ENCODE results near the gene SPATA9. TPM values are rescaled to one million over a fixed set of nuclear protein-coding genes. Genes with fewer than 3 reads are reported as not detected.
A peak's percentile ranks its signal among the peaks of the same experiment; 100 is the strongest.
"Not testable (repeated sequence)": the region's sequence is repeated elsewhere in the genome, so short reads cannot be mapped to it uniquely, and the experiment has no call there.

The SPATA9 gene
- total RNA-seq, 1 experiment from 2014 or later: not detected

DNA sequence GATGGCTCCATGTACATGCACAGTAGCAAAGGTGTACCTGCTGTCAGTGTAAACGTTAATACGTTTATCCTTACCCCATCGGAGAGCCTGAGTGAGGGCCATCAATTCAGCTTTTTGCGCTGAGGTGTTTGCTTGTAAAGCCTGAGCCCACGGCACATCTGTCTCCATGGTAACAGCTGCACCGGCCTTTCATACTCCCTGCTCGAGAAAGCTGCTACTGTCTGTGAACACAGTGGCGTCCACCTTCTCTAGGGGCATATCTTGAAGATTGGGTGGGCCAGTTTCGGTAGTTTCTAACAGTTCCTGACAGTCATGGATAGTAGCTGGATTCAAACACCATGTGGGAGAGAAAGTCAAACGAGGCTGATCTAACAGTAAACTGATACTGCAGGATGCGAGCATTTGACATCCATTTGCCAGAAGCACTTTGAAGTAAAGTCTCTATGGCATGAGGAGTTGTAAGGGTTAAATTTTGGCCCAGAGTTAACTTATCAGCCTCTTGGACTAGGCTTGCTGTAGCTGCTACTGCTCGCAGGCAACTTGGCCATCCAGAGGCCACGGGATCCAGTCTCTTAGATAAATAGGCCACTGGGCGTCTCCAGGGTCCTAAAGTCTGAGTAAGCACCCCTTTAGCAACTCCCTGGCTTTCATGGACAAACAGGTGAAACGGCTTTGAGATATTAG, 27.3 kb upstream of the SPATA9 start:
- peak overlapping the region; percentile 56 for H3K4me3 ChIP-seq (ENCODE audit: insufficient read depth, low read depth, low read length)
- DNase-seq: peak; percentile 29
- H3K27me3 ChIP-seq (ENCODE audit: control insufficient read depth, insufficient read depth, low read length): peaks cover 6% of the 10 kb centered on the region
- H3K36me3 ChIP-seq (replicated peaks; ENCODE audit: control insufficient read depth, insufficient read depth, low read length): no peaks in the 10 kb centered on the region

DNA sequence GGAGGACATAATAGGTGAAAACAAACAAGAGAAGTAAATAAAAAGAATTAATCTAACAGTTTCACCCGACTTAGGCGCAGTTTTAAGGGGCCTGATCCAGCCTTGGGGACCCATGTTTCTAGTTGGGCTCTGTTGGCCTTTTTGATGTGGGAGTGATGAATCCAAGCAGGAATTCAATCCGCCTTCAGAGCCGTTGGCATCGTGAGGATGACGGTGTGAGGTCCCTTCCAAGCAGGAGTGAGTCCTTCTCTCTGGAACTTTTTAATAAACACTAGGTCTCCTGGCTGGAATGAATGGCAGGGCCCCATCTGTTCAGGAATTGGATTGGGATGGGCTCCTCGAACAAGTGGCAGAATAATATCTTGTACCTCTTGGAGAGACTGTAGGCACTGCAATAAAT, 26.1 kb upstream of the SPATA9 start:
- Histone ChIP-seq H3K36me3 (replicated peaks; ENCODE audit: control insufficient read depth, insufficient read depth, low read length) (no peaks in the 10 kb centered on the region), H3K4me3 (ENCODE audit: insufficient read depth, low read depth, low read length) (no peak overlapping the region), H3K27me3 (ENCODE audit: control insufficient read depth, insufficient read depth, low read length) (peaks cover 6% of the 10 kb centered on the region)
- no peak for DNase-seq

GRCh38 chr5:95707534-95708188, 24.9 kb upstream of the SPATA9 start:
- H3K36me3 ChIP-seq (replicated peaks; ENCODE audit: control insufficient read depth, insufficient read depth, low read length); H3K27me3 ChIP-seq (ENCODE audit: control insufficient read depth, insufficient read depth, low read length); H3K4me3 ChIP-seq (ENCODE audit: insufficient read depth, low read depth, low read length); DNase-seq: not testable (repeated sequence)

DNA sequence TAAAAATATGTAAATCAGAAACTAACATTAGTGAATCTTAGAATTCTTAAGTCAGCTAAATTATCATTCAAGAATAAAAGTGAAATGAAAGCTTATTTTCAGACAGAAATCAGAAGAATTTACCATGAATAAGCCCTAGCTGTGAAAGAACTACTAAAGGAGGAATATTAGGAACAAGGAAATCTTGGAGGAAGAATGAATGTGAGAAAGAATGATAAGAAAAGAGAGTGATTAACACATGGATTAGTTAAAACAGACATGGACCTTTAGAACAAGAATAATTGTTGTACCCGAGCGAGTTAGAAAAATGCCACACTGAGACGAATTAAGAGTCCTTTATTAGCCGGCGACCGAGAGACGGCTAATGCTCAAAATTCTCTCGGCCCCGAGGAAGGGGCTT, 24.3 kb upstream of the SPATA9 start:
- no peaks in the 10 kb centered on the region for H3K36me3 ChIP-seq (replicated peaks; ENCODE audit: control insufficient read depth, insufficient read depth, low read length)
- DNase-seq: no peak
- H3K4me3 ChIP-seq (ENCODE audit: insufficient read depth, low read depth, low read length): no peak overlapping the region
- peaks cover 6% of the 10 kb centered on the region for H3K27me3 ChIP-seq (ENCODE audit: control insufficient read depth, insufficient read depth, low read length)

- not testable (repeated sequence) for H3K36me3 ChIP-seq (replicated peaks; ENCODE audit: control insufficient read depth, insufficient read depth, low read length); H3K27me3 ChIP-seq (ENCODE audit: control insufficient read depth, insufficient read depth, low read length); H3K4me3 ChIP-seq (ENCODE audit: insufficient read depth, low read depth, low read length); DNase-seq
Observed at GRCh38 chr5:95706196-95706595, 23.4 kb upstream of the SPATA9 start.

- H3K4me3 ChIP-seq (ENCODE audit: insufficient read depth, low read depth, low read length): no peak overlapping the region
- no peak for DNase-seq
- no peaks in the 10 kb centered on the region for H3K27me3 ChIP-seq (ENCODE audit: control insufficient read depth, insufficient read depth, low read length)
- no peaks in the 10 kb centered on the region for H3K36me3 ChIP-seq (replicated peaks; ENCODE audit: control insufficient read depth, insufficient read depth, low read length)
Observed at GRCh38 chr5:95704150-95704549, 21.4 kb upstream of the SPATA9 start.

DNA sequence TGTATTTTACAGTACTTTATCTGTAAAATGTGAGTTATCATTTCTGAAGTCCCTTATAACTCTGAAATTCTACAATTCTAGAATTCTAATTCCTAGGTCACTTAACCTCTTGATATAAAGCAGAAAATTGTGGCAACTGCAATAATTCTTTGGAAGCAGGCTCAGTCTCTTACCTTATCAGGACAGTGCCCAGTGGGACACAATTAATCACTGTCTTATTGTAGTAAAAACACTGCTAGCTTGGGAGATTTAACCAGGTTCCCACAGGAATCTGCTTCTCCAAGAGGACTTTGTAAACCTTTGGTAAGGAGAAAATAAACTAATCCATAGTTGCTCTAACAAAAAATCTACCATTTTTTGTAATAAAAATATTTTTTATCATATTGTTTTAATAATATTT, 18.3 kb upstream of the SPATA9 start:
- Histone ChIP-seq H3K27me3 (ENCODE audit: control insufficient read depth, insufficient read depth, low read length) (no peaks in the 10 kb centered on the region), H3K4me3 (ENCODE audit: insufficient read depth, low read depth, low read length) (no peak overlapping the region), H3K36me3 (replicated peaks; ENCODE audit: control insufficient read depth, insufficient read depth, low read length) (no peaks in the 10 kb centered on the region)
- DNase-seq: no peak

GRCh38 chr5:95699337-95699736, 16.5 kb upstream of the SPATA9 start:
- no peaks in the 10 kb centered on the region for H3K27me3 ChIP-seq (ENCODE audit: control insufficient read depth, insufficient read depth, low read length)
- no peaks in the 10 kb centered on the region for H3K36me3 ChIP-seq (replicated peaks; ENCODE audit: control insufficient read depth, insufficient read depth, low read length)
- DNase-seq: no peak
- H3K4me3 ChIP-seq (ENCODE audit: insufficient read depth, low read depth, low read length): no peak overlapping the region

DNA sequence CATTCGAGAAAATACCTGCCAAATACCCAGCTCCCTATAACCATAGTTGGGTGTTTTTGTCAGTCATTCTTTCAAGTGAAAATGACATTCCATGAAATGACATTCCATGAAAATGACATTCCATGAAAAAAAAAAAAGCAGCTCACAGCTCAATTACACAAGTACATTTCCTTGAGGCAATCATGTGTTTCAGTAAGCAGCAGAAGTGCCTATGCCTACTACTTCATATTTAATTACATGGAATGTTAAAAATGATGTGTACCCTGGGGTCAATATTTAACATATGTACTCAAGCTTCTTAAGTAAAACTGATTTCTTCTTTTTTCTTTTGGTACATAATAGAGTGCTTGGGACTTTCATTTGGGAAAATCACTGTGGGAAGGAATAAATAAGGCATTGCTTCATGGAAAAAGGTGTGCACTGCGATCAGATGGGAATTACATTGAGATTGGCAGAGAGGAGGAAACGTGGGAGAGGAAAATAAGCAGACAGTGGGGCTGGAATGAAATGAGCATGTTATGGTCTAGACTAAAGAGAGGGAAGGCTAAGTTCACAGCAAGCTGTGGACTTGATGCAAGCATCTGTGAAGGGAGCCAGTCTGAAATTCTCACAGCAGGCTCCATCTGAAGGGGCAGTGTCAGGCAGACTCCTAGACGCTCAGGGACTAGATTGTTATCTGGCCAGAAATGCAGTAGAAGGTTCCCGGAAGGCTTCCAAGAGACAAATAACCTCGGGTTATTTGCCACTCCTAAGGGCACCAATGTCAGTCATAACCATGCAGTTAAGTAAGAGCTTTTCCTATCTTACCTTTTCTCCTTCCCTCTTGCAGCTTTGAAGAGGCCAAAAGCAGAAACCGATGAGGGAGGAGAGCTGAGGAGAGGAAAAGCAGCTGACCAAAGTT, 15.2 kb upstream of the SPATA9 start:
- no peaks in the 10 kb centered on the region for H3K36me3 ChIP-seq (replicated peaks; ENCODE audit: control insufficient read depth, insufficient read depth, low read length)
- H3K4me3 ChIP-seq (ENCODE audit: insufficient read depth, low read depth, low read length): no peak overlapping the region
- DNase-seq: no peak
- no peaks in the 10 kb centered on the region for H3K27me3 ChIP-seq (ENCODE audit: control insufficient read depth, insufficient read depth, low read length)

GRCh38 chr5:95690333-95690732, 7.5 kb upstream of the SPATA9 start:
- no peaks in the 10 kb centered on the region for H3K27me3 ChIP-seq (ENCODE audit: control insufficient read depth, insufficient read depth, low read length)
- no peak for DNase-seq
- no peak overlapping the region for H3K4me3 ChIP-seq (ENCODE audit: insufficient read depth, low read depth, low read length)
- no peaks in the 10 kb centered on the region for H3K36me3 ChIP-seq (replicated peaks; ENCODE audit: control insufficient read depth, insufficient read depth, low read length)

GRCh38 chr5:95689680-95690079, 6.9 kb upstream of the SPATA9 start:
- H3K27me3 ChIP-seq (ENCODE audit: control insufficient read depth, insufficient read depth, low read length): no peaks in the 10 kb centered on the region
- no peaks in the 10 kb centered on the region for H3K36me3 ChIP-seq (replicated peaks; ENCODE audit: control insufficient read depth, insufficient read depth, low read length)
- H3K4me3 ChIP-seq (ENCODE audit: insufficient read depth, low read depth, low read length): no peak overlapping the region
- no peak for DNase-seq

DNA sequence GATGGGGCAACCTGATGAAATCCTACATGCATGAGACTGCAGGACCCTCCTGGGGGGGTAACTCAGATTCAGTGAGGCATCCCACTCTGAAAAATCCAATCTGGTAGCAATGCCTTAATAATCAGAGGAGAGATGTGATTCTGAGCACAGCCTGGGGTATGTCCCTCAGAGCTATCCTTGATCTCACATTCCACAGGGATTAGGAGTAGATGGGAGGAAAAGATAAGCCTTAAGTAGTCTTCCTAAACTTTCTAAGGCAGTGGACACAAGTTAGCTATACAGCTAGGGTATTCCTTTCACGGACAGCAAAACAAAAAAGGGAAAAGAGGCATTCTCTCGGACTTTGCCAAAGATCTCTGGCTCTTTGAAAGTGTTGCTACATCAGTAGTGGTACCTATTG, 3.9 kb upstream of the SPATA9 start:
- Histone ChIP-seq H3K4me3 (ENCODE audit: insufficient read depth, low read depth, low read length) (no peak overlapping the region), H3K27me3 (ENCODE audit: control insufficient read depth, insufficient read depth, low read length) (no peaks in the 10 kb centered on the region), H3K36me3 (replicated peaks; ENCODE audit: control insufficient read depth, insufficient read depth, low read length) (no peaks in the 10 kb centered on the region)
- no peak for DNase-seq

GRCh38 chr5:95684361-95684760, 1.6 kb upstream of the SPATA9 start:
- H3K27me3 ChIP-seq (ENCODE audit: control insufficient read depth, insufficient read depth, low read length): no peaks in the 10 kb centered on the region
- H3K4me3 ChIP-seq (ENCODE audit: insufficient read depth, low read depth, low read length): no peak overlapping the region
- H3K36me3 ChIP-seq (replicated peaks; ENCODE audit: control insufficient read depth, insufficient read depth, low read length): no peaks in the 10 kb centered on the region
- no peak for DNase-seq

- Histone ChIP-seq H3K4me3 (ENCODE audit: insufficient read depth, low read depth, low read length) (no peak overlapping the region), H3K36me3 (replicated peaks; ENCODE audit: control insufficient read depth, insufficient read depth, low read length) (no peaks in the 10 kb centered on the region), H3K27me3 (ENCODE audit: control insufficient read depth, insufficient read depth, low read length) (no peaks in the 10 kb centered on the region)
- DNase-seq: no peak
Observed at GRCh38 chr5:95673081-95673480, 9.7 kb downstream of the SPATA9 start.

DNA sequence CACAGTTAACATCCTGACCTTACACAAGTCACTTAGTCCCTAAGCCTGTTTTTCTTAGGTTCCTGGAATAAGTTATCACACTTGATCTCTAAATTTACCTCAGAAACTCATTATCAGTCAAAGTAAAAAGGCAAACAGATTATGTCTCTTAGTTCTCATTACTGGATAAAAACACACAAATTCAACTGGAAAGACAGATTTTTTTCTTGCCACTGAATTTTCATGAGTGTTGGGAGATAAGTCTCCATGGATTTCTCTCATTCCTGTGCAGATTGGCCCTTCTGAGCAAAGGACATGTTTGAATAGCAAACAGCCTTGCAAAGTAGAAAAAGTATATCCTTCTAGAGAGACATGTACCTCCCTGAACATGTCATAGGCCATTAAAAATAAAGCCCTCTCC, 10.2 kb downstream of the SPATA9 start:
- no peaks in the 10 kb centered on the region for H3K27me3 ChIP-seq (ENCODE audit: control insufficient read depth, insufficient read depth, low read length)
- no peak overlapping the region for H3K4me3 ChIP-seq (ENCODE audit: insufficient read depth, low read depth, low read length)
- DNase-seq: no peak
- no peaks in the 10 kb centered on the region for H3K36me3 ChIP-seq (replicated peaks; ENCODE audit: control insufficient read depth, insufficient read depth, low read length)
